Measurements from ENCODE around the gene RHCE.
"Not testable (repeated sequence)": the region's sequence is repeated elsewhere in the genome, so short reads cannot be mapped to it uniquely, and the experiment has no call there.

Gene RHCE

DNA sequence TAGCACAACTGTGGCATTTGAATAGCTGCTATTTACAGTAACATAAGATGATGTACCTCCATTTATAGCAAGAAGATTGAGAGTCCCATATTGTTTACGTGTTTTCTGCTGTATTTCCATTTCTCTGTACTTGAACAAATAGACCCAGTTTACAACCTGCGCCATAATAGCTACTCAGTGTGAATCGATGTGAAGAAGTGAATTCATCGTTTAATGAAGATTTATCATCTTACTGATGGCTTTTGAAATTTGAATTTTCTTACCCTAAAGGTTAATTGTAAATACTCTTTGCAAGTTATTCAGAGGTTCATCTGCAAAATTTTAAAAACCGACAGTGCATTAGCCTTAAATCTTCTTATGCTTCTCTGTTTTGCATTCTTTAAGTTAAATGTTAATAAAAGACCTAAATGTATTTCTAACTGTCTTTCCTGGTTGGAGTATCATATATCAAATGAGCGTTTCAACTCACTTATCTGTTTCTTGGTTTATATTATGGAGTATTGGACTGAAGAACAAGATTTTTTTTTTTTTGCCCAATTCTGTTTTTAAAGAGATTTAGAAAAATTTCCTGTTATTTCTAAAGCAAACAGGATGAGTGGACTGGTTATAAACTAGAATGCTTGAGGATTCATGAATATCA is 12.2 kb upstream of the RHCE start:
- no peak for DNase-seq (ENCODE audit: low spot score)

DNA sequence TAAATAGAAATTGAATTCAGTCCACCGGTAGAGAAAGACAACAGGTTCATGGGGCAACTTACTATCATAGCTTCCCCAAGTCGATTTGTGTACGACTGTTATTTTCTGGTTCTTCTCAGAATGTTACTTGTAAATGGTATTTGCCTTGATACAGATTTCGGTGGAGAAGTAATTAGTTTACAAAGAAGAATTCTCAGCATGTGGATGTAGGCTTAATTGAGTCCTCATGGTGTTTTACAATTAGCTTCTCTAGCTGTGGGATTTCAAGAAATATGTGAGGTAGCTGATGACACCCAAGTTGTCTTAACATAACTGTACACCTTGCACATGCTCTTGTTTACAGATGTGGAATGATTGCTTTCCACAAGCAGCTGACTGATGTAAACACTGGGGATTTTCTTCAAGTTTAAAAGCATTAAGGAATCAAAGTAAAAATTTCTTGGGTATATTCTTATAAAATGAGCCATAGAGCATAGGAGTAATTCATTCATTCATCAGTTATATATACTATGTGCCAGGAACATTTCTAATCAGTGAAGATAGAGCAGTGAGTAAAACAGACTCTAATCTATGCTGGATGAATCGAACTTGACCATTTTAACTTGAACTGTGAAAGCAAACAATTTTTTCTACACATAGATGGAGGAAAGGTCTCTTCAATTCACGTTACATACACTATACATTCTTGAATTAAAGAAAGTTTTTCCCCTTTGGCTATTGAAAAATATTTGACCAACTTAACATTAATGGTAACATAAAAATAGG is 11.5 kb upstream of the RHCE start:
- no peak for DNase-seq (ENCODE audit: low spot score)

DNA sequence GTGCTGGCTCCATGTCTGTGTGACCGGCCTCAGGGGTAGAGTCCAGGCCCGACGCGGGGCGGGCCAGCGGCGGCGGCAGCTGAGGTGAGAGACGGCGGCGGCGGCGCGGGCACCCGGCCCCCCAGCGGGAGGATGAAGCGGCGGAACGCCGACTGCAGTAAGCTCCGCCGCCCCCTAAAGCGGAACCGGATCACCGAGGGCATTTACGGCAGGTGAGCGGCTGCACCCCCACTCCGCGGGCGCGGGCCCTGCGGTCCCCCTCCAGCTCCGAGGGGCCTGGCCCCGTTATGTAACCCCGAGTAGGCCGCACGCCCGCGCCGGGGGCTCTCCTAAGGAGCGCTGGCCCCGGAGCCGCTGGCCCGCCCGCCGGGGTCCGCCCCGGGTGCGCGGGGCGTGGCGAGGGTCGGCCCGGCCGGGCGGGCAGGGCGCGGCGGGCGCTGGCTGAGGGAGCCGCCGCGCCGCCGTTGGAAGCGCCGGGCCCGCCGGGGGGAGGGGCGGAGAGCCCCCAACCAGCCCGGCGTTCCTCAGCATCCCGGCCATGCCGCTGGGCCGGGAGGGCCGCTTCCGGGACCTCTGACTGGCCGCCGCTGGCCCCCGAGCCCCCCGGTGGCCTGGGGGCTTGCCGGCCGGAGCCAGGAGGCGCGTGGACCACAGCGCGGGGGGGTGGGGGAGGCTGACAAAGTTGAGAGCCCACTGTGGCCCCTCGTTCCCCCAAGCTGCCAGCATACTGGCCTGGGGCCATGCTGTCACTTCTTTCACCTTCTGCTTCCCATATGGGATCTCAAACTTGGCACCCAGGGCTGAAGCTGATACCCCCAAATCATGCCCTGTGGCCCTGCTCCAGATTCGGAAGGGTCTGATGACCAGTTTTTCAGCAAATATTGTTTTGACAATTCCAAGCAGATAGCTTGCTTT is 10.6 kb upstream of the RHCE start:
- peak; percentile 9 for DNase-seq (ENCODE audit: low spot score)

DNA sequence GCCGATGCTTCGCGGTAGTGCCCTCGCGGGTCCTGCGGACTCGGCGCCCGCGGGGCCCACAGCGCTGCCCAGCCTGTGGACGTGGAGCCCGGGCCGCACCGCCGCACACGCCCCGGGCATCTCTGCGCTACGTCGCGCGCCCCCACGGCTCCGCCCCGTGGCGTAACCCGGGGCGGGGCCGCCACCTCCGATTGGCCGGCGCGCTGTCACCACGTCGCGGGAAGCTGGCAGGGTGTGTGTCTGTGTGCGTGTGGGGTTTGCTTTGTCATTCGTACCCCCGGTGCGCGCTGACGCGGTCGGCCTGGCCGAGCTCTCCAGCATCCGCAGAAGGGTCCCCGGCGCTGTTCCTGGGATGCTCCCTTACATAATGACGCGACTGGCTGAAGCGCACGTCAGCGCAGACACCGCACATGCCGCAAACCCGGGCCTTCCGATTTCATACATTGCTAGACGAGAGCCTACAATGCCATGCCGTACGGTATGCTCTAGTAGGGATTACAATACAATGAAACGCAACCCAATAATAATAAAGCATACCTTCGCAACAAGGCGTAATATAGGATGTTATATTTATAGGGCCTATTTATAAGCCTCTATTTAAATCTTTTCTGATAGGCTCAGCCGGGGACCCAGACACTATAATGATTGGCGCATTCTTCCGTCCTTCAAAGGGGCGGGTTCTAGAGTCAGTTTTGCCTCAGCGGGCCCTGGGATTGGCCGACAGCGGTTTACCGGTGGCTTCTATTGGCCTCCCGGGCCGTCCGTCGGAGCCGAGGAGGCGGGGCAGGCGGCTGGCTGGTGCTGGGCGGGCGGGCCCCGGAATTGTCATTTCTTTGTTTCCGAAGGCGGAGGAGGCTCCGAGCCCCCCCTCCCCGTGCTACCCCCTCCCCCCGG is 9.7 kb upstream of the RHCE start, which contains the start of gene MACO1:
MACO1 (plus strand) TSS at position 825 of the 894 bp plus-strand sequence. CDS start 202 bp downstream, outside the sequence.
- DNase-seq (ENCODE audit: low spot score): peak; percentile 97

DNA sequence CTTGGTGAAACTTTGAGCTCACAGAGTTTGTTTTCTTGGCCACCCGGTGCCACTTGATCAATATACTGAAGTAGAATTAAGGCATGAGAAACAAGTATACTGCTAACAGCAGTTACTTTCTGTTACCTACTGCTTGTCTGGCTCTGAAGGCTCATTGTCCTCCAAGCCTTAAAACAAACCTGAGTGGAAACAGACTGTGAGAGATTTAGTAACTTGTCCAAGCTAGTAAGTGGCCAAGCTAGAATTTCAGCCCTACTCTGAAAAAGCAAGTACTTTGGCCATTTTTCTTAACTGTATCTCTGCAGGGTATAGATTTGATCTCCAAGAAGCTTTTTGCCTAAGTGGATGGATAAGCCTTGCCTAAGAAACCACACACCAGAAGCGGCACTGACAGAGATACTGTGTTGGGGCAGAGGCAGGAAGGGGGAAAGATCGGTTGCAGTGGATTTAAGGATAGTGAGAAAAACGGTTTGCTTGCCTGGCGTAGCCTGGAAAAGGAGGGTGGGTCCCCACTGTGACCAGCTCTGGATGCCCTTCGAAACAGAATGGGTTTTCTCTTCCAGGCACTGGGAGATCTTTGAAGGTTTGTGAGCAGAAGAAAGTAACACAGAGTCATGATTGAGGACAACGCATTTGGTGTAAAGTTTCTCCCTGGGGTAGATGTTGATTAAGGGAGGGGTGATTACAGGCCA is 8.0 kb upstream of the RHCE start:
- no peak for DNase-seq (ENCODE audit: low spot score)

DNA sequence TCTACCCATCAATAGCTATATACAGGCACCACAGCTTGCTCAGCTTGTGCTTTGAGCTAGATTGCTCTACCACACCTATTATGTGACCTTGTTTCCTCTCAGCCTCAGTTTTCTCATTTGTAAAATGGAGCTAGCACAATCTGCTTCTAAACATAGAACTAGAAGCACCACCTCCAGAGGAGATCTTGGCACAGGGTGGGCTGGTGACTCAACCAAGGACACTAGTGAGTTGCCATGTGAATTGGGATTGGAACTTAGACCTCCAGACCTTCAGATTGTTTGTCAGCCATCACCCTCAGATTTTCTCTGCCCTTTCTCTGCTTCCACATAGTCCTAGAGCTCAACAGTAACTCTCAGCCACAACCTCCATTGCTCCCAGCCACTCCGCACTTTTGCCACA is 7.1 kb upstream of the RHCE start:
- DNase-seq (ENCODE audit: low spot score): no peak

DNA sequence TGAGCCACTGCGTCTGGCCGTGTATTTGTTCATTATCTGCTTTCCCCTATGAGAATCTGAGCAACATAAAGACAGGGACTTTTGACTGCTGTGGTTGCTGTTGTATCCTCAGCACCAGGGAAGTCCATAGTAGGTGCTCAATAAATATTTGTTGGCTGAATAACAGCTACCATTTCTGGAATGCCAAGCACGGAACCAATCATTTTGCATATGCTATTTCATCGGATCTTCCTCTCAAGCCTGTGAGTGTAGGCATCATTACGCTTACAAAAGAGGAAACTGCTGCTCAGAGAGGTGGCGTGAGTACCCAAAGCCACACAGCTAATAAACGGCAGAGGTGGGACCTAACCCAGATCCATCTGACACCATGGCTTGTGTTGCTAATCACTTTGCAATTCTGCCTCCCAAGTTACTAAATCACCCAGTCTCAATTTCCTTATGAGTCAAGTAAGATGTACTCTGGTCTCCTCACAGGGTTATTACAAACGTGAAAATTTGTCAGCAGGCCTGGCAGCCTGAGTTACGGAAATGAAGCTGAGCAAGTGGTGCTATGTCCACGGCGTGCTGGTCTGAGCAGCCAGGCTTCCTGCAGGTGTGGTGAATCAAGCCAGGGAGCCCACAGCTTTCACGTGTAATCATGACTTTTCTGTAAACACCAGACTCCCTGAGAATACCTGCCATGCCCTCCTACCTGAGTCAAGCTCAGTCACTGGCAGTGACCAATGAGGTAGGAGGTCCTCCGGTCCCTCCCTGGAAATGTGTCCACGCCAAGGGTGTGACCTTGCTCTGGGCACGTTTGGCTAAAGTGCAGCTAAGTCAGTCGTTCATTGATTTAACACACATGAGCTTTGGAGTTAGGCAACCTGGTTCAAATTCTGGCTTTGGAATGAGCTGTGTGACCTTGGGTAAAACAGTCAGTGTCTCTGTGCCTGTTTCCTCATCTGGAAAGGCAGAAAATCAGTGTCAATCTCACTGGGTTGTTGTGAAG is 4.8 kb upstream of the RHCE start:
- no peak for DNase-seq (ENCODE audit: low spot score)

DNA sequence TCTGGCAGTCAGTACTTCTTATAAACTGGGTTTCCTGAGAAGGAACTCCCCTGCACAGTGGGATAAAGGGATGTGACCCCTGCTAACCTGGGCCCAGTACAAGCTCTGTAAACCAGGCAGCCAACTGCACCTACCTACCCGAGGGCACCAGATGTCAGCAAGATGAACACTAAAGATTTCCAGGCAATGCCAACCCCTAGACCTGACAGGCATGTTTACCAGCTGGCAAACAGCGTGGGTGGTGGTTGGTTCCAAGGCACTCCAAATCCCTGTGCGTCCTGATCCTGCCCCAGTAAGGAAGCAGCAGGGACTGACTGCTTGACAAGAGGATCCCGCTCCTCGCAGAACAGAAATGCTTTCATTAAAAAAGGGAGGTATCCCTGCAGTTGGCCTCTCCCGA is 2.6 kb upstream of the RHCE start:
- not testable (repeated sequence) for DNase-seq (ENCODE audit: low spot score)

DNA sequence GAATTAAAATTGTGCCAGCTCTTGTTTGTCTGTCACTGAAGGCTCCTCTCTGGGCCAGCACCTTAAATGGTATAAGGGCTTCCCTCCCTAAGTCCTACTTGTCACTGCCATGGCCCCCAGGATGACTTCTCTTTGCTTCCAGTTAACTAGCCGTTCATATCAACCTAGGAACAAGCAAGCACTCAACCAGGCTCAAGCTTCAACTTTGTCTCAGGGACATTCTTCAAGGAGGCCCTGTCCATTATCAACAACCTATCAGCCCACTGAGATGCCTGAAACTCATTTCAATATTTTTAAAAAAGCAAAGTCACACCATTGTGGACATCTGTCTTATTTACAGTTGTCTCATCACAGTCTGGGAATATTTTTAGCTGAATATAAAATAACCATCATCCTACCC is 1.3 kb downstream of the RHCE start:
- not testable (repeated sequence) for DNase-seq (ENCODE audit: low spot score)

DNA sequence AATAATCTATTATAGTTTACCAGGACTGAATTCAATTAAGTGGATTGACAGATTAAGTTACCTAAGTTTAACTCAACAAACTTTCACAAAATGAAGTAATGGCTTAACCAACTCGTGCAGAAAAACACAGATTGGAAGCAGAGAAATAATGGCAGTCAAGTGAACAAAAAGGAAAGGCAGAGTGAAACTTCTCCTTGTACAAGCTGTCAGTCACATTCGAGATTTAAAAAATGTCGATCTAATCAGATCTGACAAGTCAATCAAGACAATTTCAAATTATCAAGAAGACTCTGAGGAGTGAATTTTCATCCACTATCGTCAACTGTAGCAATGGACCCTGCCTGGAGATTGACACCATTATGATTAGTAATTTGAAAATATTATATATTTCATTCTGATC is 3.3 kb downstream of the RHCE start:
- not testable (repeated sequence) for DNase-seq (ENCODE audit: low spot score)

DNA sequence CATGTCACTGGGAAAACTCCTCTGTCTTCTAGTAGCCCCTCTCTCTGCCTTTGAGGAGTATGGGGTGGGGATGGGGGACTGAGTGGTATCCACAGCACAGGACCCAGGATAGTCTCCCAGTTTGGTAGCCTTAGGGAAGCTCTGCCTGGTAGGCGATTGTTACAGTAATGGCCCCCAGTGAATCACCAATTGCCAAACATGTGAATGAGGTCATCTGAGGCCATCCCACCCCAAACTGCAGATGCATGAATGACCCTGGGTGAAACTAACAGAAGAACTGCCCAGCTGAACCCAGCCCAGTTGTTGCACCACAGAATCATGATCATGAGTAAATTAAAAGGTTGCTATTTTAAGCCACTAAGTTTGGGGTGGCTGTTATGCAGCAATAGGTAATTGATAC is 6.0 kb downstream of the RHCE start:
- DNase-seq (ENCODE audit: low spot score): not testable (repeated sequence)

DNA sequence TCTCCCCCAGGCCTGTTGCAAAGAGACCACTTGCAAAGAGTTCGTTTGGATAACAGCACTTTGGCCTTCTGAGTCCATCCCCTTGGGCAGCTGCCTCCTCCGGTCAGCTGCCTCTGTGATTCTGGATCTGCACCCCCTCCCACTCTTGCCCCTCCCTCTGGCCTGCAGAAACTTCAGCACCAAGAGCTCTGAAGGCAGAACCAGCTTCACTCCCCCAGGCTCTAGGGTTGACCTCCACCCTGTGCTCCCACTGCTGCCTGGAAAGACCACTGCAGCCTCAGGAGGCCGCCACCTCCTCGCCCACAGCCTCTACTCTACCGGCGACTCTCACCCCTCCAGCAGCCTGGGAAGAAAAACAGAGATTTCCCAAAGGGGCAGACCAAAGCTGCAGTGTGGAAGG is 6.5 kb downstream of the RHCE start:
- not testable (repeated sequence) for DNase-seq (ENCODE audit: low spot score)

DNA sequence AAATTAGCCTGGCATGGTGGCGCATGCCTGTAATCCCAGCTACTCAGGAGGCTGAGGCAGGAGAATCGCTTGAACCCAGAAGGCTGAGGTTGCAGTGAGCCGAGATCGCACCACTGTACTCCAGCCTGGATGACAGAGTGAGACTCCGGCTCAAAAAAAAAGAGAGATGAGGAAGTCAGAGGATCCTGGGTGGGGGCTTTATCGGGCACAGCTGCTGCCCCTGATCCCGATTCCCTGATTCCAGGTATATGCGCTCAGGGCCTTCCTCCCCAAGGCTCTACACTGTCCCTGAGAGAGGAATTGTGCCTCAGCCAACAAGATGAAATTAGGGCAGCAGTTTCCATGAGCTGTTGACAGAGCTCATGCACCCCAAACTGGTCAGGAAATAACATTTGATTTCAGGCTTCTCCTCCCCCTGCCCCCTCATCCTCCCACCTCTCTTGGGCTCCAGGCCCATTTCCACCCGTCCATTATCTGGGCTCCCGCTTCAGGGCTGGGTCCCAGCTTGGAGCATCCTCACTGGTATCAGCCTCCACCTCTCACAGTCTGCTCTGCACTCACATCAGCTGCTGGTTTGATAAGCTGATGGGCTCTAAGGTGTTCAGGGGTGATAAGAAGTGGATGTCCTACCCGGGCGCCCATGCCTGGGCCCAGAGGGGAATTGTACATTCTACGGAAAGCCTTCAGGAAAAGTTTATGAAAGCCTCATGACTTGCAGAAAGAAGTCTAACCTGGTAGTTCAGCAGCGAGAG is 7.6 kb downstream of the RHCE start:
- DNase-seq (ENCODE audit: low spot score): not testable (repeated sequence)

DNA sequence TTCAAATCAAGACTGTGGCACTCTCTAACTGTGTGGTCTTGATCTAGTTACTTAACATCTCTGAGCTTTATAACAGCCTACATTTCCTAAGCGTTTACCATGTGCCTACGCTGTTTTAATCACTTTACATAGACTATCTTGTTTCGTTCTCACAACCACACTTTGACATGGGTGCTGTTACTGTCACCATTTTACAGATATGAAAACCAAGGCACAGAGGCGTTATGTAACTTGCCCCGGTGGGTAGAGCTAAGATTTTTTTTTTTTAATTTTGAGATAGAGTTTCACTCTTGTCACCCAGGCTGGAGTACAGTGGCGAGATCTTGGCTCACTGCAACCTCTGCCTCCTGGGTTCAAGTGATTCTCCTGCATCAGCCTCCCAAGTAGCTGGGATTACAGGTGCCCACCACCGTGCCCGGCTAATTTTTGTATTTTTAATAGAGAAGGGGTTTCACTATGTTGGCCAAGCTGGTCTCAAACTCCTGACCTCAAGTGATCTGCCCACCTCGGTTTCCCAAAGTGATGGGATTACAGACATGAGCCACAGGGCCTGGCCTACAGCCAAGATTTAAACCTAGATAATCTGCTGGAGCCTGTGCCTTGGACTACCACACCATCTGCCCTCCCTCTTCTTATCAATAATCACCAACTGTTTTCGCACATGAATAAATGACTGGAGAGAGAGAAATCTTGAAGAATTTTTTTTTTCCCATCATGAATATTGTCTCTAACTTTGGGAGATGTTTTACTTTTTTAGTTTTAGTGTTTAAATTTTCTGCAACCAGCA is 10.8 kb downstream of the RHCE start:
- DNase-seq (ENCODE audit: low spot score): not testable (repeated sequence)

DNA sequence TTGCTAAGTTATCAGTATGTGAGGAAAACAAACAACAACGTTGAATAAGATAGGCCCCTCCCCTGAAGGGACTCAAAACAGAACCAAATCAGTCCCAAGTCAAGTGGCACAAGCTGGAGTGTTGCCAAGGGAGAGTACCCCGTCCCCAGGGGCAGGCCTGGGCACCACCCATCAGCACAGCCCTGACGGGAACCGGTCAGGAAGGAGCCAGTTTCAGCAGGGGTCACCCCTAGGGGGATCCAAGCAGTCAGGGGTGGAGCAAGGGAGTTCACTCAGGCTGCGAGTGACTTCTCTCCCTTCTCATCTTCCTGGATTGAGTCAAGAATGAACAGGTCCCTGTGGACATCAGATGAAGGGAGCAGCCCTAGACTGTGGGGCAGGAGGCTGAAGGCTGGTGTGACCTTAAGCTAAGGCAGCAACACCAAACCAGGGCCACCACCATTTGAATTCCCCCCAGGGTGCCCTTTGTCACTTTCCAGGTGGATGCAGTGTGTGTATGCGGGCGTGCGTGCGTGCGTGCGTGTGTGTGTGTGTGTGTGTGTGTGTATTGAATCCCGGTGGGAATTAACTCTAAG is 14.8 kb downstream of the RHCE start:
- not testable (repeated sequence) for DNase-seq (ENCODE audit: low spot score)

DNA sequence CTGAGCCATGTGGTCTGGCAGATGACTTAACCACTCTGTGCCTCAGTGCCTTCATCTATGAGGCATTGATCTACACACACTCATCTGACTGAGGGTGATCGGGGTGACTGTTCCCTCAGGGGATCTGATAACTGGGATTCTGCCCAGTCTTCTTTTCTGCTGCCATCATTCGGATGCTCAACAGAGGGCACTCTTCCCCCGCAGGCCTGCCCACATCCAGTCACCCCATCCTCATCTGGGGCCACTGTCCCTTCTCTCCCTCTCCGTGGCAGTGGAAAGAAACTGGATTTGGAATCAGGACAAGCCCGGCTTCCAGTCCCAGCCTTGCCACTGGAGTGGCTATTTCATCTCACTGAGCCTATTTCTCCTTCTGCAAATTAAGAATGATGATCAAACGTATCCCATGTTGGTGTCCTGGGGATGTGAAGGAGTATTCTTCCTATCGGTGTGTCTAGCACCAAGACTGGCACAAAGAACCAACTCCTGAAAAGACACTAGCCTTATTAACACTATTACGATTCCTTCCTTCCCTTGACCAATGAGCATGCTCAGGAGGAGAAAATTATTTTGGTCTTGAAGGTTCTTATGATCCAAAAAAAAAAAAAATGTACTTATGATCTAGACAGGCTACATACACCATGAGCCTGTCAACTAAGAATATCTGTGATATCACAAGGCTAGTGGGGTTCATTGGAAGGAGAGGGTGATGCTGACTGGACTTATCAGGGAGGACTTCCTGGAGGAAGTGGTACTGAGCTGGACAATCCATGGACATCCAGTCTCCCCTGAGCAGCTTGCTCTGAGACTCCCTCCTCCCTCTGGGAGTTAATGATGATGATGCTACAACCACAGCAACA is 17.4 kb downstream of the RHCE start:
- DNase-seq (ENCODE audit: low spot score): not testable (repeated sequence)

DNA sequence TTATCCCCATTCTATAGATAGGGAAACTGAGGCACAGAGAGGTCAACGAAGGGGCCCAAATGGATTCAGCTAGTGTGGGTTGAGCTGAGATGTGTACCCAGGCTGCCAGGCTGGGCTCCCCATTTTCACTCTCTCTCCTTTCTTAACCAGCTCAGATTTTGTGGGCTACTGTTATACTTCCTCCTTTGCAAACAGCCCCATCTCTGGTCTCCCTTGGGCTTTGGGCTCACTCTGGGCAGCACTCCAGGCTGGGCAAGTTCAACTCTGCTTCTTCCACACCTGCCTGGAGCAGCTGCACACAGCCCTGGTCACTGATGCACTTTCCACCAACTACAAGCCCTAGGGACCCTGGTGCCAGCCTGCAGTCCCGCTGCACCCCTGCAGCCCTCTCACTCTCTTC is 22.5 kb downstream of the RHCE start:
- not testable (repeated sequence) for DNase-seq (ENCODE audit: low spot score)

All from Ammon's horn (tissue), 1 donor.